ENCODE data around the gene DSCAML1.

DNA sequence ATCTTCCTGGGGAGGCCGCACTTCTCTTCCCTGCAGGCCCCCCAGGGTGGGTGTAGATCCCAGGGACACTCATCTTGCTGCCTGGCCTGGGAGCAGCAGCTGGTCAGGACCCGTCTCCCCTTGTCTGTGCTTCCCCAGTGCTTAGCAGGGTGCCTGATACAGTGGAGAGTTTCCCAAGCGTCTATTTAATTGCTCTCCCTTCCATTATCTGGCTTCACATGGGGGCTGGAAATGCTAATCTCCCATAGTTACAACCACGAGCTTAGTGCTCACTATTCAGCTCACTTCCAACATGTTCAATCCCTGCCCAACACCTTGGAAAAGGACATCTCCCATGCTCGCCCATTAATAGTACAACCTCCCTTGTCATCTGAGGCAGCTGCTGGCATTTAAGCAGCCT, 100.5 kb downstream of the DSCAML1 start:
- TF ChIP-seq, protein P1, sequence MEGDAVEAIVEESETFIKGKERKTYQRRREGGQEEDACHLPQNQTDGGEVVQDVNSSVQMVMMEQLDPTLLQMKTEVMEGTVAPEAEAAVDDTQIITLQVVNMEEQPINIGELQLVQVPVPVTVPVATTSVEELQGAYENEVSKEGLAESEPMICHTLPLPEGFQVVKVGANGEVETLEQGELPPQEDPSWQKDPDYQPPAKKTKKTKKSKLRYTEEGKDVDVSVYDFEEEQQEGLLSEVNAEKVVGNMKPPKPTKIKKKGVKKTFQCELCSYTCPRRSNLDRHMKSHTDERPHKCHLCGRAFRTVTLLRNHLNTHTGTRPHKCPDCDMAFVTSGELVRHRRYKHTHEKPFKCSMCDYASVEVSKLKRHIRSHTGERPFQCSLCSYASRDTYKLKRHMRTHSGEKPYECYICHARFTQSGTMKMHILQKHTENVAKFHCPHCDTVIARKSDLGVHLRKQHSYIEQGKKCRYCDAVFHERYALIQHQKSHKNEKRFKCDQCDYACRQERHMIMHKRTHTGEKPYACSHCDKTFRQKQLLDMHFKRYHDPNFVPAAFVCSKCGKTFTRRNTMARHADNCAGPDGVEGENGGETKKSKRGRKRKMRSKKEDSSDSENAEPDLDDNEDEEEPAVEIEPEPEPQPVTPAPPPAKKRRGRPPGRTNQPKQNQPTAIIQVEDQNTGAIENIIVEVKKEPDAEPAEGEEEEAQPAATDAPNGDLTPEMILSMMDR (IDR thresholded peaks at IDR 0.05; ENCODE audit: control extremely low read depth in 1 of 3, insufficient read depth in 1 of 3, low read depth in 1 of 3, low read length in 3 of 3): no peak
- TF ChIP-seq CREB1 (IDR thresholded peaks at IDR 0.05): no peak
- no peak for TF ChIP-seq EZH2 (IDR thresholded peaks at IDR 0.05; ENCODE audit: low read depth, low read length, severe bottlenecking)
- TF ChIP-seq TAF7 (optimal IDR thresholded peaks at IDR 0.05; ENCODE audit: borderline replicate concordance, low read depth, low read length): no peak
- no peak for TF ChIP-seq POLR2A (IDR thresholded peaks at IDR 0.05; ENCODE audit: control extremely low read depth in 1 of 2, low read depth in 2 of 2, low read length in 2 of 2)
- TF ChIP-seq CHD2 (IDR thresholded peaks at IDR 0.05; ENCODE audit: low read length): no peak
- TF ChIP-seq CBX5 (IDR thresholded peaks at IDR 0.05; ENCODE audit: low read depth, low read length): no peak
- TF ChIP-seq YY1 (IDR thresholded peaks at IDR 0.05; ENCODE audit: low read depth, low read length): no peak
- TF ChIP-seq RXRA (IDR thresholded peaks at IDR 0.05; ENCODE audit: insufficient read depth, low read depth, low read length): no peak
- no peak for TF ChIP-seq POLR2AphosphoS5 (IDR thresholded peaks at IDR 0.05; ENCODE audit: low read depth, low read length)
- no peak for TF ChIP-seq ZNF274 (IDR thresholded peaks at IDR 0.05; ENCODE audit: borderline replicate concordance, extremely low read depth, low read length)

All from H1 (cell line).